ENCODE results near the gene TREM1.

The TREM1 gene

GRCh38 chr6:41237128-41237527 lies 49.4 kb downstream of the TREM1 start:
- H3K27ac Mint-ChIP-seq: no peak overlapping the region
- no peaks in the 10 kb centered on the region for H3K4me1 Mint-ChIP-seq
- no peak for TF ChIP-seq CTCF (IDR thresholded peaks at IDR 0.05; ENCODE audit: unreplicated experiment in 3 of 3)
- H3K4me3 Mint-ChIP-seq: no peak overlapping the region
- no peaks in the 10 kb centered on the region for H3K36me3 Mint-ChIP-seq (ENCODE audit: low read depth)
- no peaks in the 10 kb centered on the region for H3K9me3 Mint-ChIP-seq
- peaks cover 61% of the 10 kb centered on the region for H3K27me3 Mint-ChIP-seq (ENCODE audit: low read depth)

DNA sequence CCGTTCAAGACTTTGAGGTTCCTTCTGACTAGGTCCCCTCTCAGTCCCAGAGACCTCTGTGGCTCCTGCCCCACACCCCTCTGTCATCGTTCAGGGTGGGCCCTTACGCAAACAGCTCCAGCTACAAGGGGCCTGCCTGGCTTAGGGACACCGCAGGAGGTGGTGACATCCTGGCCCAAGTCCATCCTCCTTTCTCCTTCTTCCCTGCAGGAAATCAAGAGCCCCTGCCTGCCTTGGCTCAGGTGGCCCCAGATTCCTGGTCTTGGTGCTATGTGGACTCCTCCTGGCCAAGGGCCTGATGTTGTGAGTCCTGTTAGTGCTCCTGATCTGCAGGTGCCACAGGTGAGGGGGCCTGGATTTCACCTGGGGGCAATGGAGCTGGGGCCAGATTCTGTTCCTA lies 50.2 kb downstream of the TREM1 start:
- Mint-ChIP-seq H3K36me3 (ENCODE audit: low read depth) (no peaks in the 10 kb centered on the region), H3K4me1 (no peaks in the 10 kb centered on the region), H3K27ac (no peak overlapping the region), H3K4me3 (no peak overlapping the region), H3K27me3 (ENCODE audit: low read depth) (peaks cover 60% of the 10 kb centered on the region), H3K9me3 (no peaks in the 10 kb centered on the region)
- TF ChIP-seq CTCF (IDR thresholded peaks at IDR 0.05; ENCODE audit: unreplicated experiment in 3 of 3): no peak

- Mint-ChIP-seq H3K9me3 (no peaks in the 10 kb centered on the region), H3K27ac (no peak overlapping the region), H3K4me1 (no peaks in the 10 kb centered on the region), H3K4me3 (no peak overlapping the region), H3K36me3 (ENCODE audit: low read depth) (no peaks in the 10 kb centered on the region), H3K27me3 (ENCODE audit: low read depth) (peaks cover 44% of the 10 kb centered on the region)
- TF ChIP-seq CTCF (IDR thresholded peaks at IDR 0.05; ENCODE audit: unreplicated experiment in 3 of 3): no peak
Measured at GRCh38 chr6:41232667-41233066, 53.8 kb downstream of the TREM1 start.

GRCh38 chr6:41231246-41231645 lies 55.2 kb downstream of the TREM1 start:
- Mint-ChIP-seq H3K9me3 (no peaks in the 10 kb centered on the region), H3K27me3 (ENCODE audit: low read depth) (peaks cover 32% of the 10 kb centered on the region), H3K4me3 (no peak overlapping the region), H3K36me3 (ENCODE audit: low read depth) (no peaks in the 10 kb centered on the region), H3K27ac (no peak overlapping the region), H3K4me1 (no peaks in the 10 kb centered on the region)
- TF ChIP-seq CTCF (IDR thresholded peaks at IDR 0.05; ENCODE audit: unreplicated experiment in 3 of 3): no peak

- no peak overlapping the region for H3K27ac Mint-ChIP-seq
- no peak overlapping the region for H3K4me3 Mint-ChIP-seq
- peaks cover 33% of the 10 kb centered on the region for H3K27me3 Mint-ChIP-seq (ENCODE audit: low read depth)
- H3K36me3 Mint-ChIP-seq (ENCODE audit: low read depth): no peaks in the 10 kb centered on the region
- no peaks in the 10 kb centered on the region for H3K4me1 Mint-ChIP-seq
- TF ChIP-seq CTCF (IDR thresholded peaks at IDR 0.05; ENCODE audit: unreplicated experiment in 3 of 3): no peak
- H3K9me3 Mint-ChIP-seq: no peaks in the 10 kb centered on the region
Measured at GRCh38 chr6:41229721-41230120, 56.8 kb downstream of the TREM1 start.

DNA sequence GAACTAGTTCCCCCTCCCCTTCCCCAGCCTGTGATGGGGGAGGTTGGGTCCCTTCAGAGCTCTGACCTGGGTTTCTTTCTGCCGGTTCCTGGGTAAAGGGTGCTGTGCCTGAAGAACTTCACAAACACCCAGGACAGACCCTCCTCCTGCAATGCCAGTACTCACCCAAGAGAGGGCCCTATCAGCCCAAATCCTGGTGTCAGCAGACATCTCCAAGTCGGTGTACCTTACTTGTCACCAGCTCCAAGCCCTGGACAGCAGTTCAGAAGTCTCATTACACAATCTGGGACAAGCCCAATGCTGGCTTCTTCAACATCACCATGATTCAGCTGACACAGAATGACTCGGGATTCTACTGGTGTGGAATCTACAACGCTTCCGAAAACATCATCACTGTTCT lies 57.9 kb downstream of the TREM1 start:
- no peaks in the 10 kb centered on the region for H3K9me3 Mint-ChIP-seq
- peaks cover 33% of the 10 kb centered on the region for H3K27me3 Mint-ChIP-seq (ENCODE audit: low read depth)
- no peak overlapping the region for H3K4me3 Mint-ChIP-seq
- H3K4me1 Mint-ChIP-seq: no peaks in the 10 kb centered on the region
- no peak for TF ChIP-seq CTCF (IDR thresholded peaks at IDR 0.05; ENCODE audit: unreplicated experiment in 3 of 3)
- H3K36me3 Mint-ChIP-seq (ENCODE audit: low read depth): no peaks in the 10 kb centered on the region
- H3K27ac Mint-ChIP-seq: no peak overlapping the region
